BE2C (cell line): ENCODE data around the gene SLC38A1.

Source experiments
- DNase-seq: peaks from one replicate; pipeline ENCODE4 v3.0.0-alpha.2; 2020
- H3K27me3 ChIP-seq: fragments of 250-450 bp; sonication (Bioruptor Pico); 2 replicates; pipeline ENCODE4 v1.5.1; 2020; ENCODE audit warnings: mild to moderate bottlenecking
- H3K36me3 ChIP-seq: fragments of 250-450 bp; sonication (Bioruptor Pico); 2 replicates; pipeline ENCODE4 v1.5.1; 2020; ENCODE audit warnings: mild to moderate bottlenecking
- H3K4me1 ChIP-seq: fragments of 250-450 bp; sonication (Bioruptor Pico); 2 replicates; pipeline ENCODE4 v1.5.1; 2020
- H3K4me3 ChIP-seq: 2 replicates; pipeline ENCODE4 v1.5.1; 2011; ENCODE audit warnings: low read depth, low read length
- H3K9me3 ChIP-seq: fragments of 250-450 bp; sonication (Bioruptor Pico); 2 replicates; pipeline ENCODE4 v1.5.1; 2020
- TF ChIP-seq, protein P1 (sequence below): IDR thresholded peaks from 2 replicates; pipeline ENCODE4 v1.5.1; 2012; ENCODE audit warnings: mild to moderate bottlenecking, low read depth, low read length

Gene SLC38A1

DNA sequence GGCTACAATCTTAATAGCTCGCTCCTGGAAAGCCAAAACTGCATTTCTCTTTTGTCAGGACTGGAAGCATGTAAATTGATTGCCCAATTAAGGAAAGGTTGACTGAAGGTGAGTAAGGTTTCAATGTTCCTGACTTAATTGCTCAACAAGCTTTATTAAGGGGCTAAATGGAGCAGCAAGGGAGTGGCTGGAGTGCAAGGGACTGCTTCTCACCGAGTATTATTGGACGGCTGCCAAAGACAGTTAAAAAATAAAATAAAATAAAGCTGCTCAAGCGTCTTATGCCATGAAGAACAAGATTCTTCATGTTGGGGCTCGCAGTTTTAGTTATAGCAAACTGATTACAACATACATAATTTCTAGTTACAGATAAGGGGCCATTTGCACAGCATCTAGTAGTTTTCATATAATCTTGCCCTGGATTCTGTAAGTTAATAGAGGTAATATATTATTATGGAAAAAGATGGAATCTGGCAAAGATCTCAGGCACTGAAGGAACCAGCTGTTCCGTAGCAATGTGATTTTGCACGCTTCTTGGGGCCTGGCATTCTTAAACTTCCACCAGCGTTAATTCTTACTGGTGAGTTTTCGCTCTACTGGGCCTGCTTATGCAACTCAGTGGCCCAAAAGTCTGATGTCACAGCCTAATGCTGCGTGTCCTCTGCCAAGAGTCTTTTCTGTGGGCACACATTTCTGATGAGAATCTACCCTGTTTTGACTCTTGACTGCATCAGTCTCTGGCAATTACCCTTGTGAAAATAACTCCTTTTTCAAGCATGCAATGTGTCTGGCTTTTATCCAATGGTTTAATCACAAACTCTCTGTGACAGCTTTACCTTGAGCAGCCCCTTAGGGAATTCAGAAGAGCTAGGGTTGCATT is 108.5 kb downstream of the SLC38A1 start:
- TF ChIP-seq, protein P1, sequence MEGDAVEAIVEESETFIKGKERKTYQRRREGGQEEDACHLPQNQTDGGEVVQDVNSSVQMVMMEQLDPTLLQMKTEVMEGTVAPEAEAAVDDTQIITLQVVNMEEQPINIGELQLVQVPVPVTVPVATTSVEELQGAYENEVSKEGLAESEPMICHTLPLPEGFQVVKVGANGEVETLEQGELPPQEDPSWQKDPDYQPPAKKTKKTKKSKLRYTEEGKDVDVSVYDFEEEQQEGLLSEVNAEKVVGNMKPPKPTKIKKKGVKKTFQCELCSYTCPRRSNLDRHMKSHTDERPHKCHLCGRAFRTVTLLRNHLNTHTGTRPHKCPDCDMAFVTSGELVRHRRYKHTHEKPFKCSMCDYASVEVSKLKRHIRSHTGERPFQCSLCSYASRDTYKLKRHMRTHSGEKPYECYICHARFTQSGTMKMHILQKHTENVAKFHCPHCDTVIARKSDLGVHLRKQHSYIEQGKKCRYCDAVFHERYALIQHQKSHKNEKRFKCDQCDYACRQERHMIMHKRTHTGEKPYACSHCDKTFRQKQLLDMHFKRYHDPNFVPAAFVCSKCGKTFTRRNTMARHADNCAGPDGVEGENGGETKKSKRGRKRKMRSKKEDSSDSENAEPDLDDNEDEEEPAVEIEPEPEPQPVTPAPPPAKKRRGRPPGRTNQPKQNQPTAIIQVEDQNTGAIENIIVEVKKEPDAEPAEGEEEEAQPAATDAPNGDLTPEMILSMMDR, result no peak
- Histone ChIP-seq H3K4me1 (peaks cover 20% of the 10 kb centered on the region), H3K9me3 (no peaks in the 10 kb centered on the region), H3K36me3 (no peaks in the 10 kb centered on the region), H3K4me3 (no peak overlapping the region), H3K27me3 (no peaks in the 10 kb centered on the region)
- DNase-seq, result peak; percentile 83

DNA sequence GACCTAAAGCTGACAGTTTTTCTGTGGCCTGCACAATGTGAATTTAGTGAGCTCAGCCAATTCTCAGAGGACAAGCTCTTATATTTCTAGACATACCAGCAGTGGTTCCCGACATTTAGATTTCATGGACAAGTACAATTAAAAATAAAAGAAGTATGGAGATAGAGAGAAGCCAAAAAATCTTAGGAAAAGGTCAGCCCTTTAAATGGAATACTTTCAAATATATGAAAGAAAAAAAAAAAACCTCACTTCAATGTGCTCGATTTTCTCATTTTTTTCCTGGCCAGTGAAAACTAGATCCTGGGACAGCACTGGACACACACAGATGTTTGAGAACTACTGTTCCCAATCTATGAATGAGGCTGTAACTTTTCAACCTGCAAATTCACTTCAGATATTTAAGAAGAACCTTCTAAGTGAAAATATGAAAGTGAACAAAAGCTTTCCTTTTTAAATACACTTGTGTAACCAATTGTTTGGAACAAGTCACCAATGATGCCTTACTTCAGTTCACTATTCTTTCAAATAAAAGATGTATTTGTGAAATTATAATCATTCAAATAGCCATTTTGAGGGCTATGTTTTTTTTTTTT is 109.4 kb downstream of the SLC38A1 start:
- Histone ChIP-seq H3K27me3 (no peaks in the 10 kb centered on the region), H3K9me3 (no peaks in the 10 kb centered on the region), H3K4me1 (peaks cover 19% of the 10 kb centered on the region), H3K4me3 (no peak overlapping the region), H3K36me3 (no peaks in the 10 kb centered on the region)
- no peak for DNase-seq
- TF ChIP-seq, protein P1, result no peak

DNA sequence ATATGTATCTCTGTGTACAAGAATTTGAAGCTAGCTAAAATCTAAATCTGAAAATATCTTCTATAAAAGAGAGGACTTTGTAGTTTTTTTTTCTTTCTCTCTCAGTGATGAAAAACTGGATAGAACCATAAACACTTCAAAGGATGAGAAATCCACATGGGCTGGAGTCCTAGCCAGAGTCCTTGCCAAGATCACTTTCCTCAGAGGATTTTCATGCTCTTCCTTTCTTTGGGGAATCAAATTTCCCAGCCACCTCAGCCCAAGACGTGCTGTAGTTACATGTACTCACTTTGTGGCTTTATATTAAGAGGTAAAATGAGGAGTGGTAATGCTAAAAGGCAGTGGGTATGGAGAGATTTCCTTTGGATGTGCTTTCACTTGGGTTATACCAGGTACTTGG is 110.3 kb downstream of the SLC38A1 start:
- Histone ChIP-seq H3K4me1 (peaks cover 15% of the 10 kb centered on the region), H3K4me3 (no peak overlapping the region), H3K9me3 (no peaks in the 10 kb centered on the region), H3K36me3 (no peaks in the 10 kb centered on the region), H3K27me3 (no peaks in the 10 kb centered on the region)
- DNase-seq, result no peak
- TF ChIP-seq, protein P1, result no peak

DNA sequence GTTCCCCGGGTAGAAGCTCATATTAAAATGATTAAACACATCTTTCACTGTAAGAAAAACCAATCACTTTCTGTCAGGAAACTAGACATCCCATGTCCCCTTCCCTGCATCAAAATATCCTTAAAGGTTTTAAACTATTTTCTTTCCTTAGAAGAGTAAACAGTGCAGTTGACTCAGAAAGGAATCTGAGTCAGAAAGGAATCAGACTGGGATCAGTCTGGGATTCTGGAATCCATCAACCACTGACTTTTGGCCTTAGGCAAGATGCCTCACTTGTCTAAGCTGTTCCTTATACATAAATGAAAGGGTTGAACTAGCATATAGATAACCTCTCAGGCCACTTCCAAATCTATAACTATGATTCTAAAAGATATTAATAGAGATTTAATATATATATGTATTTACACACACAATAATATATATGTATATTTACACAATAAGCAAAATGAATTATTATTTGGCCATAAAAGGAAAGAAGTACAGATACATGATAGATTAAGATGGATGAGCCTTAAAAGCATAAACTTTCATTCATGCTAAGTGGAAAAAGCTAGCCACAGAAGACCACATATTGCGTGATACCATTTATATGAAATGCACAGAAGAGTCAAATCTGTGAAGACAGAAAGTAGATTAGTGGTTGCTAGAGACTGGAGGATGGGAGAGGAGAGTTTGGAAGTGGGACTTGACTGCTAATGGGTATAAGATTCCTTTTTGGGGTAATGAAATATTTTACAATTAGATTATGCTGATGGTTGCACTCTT is 114.4 kb downstream of the SLC38A1 start:
- TF ChIP-seq, protein P1, result no peak
- Histone ChIP-seq H3K4me3 (no peak overlapping the region), H3K27me3 (peaks cover 17% of the 10 kb centered on the region), H3K4me1 (no peaks in the 10 kb centered on the region; the same call in none of the 2 replicates), H3K36me3 (no peaks in the 10 kb centered on the region), H3K9me3 (no peaks in the 10 kb centered on the region)
- DNase-seq, result peak; percentile 19

DNA sequence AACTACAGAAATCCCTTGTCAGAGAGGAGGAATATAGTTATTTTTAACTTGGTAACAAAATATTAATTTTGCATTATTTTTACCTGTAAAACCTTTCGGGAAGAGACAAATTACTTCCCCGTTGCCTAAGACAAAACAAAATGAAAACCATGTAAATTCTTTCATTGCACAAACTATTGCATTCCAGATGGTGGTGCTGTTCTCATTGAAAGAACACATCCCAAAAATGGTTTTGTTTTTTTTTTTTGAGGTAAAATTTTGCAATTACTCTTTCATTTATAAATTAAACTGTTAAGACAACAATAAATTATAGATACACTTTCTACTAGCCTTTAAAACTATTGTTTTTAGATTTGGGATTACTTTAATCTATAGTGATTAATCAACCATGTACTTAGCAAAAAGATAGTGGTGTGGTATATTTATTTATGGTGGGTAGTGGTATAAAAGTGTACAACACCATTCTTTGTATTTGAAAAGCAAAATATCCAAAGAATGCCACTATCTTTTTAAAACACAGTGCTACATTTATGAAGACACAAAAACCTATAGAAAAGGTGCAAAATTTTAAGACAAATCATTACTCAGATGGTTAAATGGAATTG is 115.5 kb downstream of the SLC38A1 start:
- Histone ChIP-seq H3K36me3 (no peaks in the 10 kb centered on the region), H3K4me3 (no peak overlapping the region), H3K27me3 (peaks cover 18% of the 10 kb centered on the region), H3K9me3 (no peaks in the 10 kb centered on the region), H3K4me1 (no peaks in the 10 kb centered on the region; the same call in 1 of the 2 replicates)
- TF ChIP-seq, protein P1, result peak; percentile 74
- no peak for DNase-seq
